Endothelial cell of umbilical vein (primary cell): ENCODE data around the gene NUDC. TPM values are rescaled to one million over a fixed set of nuclear protein-coding genes. Genes with fewer than 3 reads are reported as not detected.

Experiments used
- BruUV-seq: library from RNA; stranded (reverse); fragments of 400-500 nt; replicated peaks from 2 replicates; lab custom pipeline; 2021; lab: Mats Ljungman, UMichigan
- CTCF ChIA-PET: fragments of 300-600, 350-600 bp; sonication (Branson Sonifier 250); formaldehyde crosslinking; loops from one replicate; lab custom pipeline; 2021; ENCODE audit warnings: antibody characterized with exemption, inconsistent platforms; lab: Charles Lee
- POLR2A ChIA-PET: fragments of 300-600, 350-600 bp; sonication (Branson Sonifier 250); formaldehyde crosslinking; loops from one replicate; lab custom pipeline; 2021; ENCODE audit warnings: antibody characterized with exemption, inconsistent platforms; lab: Charles Lee
- DNase-seq: peaks from one replicate; pipeline ENCODE4 v3.0.0-alpha.2; 2011; ENCODE audit warnings: low read depth, low spot score
- FAIRE-seq: peaks from 2 replicates; lab custom pipeline; 2011; peaks lifted over from hg19 to GRCh38; lab: Jason Lieb, UNC
- H2AFZ ChIP-seq: 2 replicates; pipeline ENCODE4 v1.6.0; 2012; ENCODE audit warnings: low read depth, low read length, control low read depth, inconsistent platforms
- H3K27ac ChIP-seq: 2 replicates; pipeline ENCODE4 v1.5.1; 2011; ENCODE audit warnings: low read depth, mild to moderate bottlenecking, control low read depth, low read length, moderate library complexity; ENCODE audit not compliant: insufficient read depth
- H3K27me3 ChIP-seq, 2 experiments: 2 replicates each; pipeline versions ENCODE4 v1.6.0 to v1.6.1; 2011; ENCODE audit warnings: low read length in 2 of 2, mixed read lengths in 1 of 2; ENCODE audit not compliant: control insufficient read depth in 2 of 2, insufficient read depth in 2 of 2
- H3K36me3 ChIP-seq, 2 experiments: 2 replicates in 1 of 2; 3 replicates in 1 of 2; pipeline ENCODE4 v1.5.1; 2011; ENCODE audit warnings: low read length in 2 of 2, mild to moderate bottlenecking in 1 of 2, moderate library complexity in 1 of 2; ENCODE audit not compliant: control insufficient read depth in 2 of 2, insufficient read depth in 2 of 2; ENCODE audit errors: extremely low read depth in 1 of 2
- H3K4me1 ChIP-seq: 3 replicates; pipeline ENCODE4 v1.5.1; 2011; ENCODE audit warnings: mild to moderate bottlenecking, low read length; ENCODE audit not compliant: control insufficient read depth, insufficient read depth; ENCODE audit errors: extremely low read depth
- H3K4me2 ChIP-seq: 2 replicates; pipeline ENCODE4 v1.6.1; 2011; ENCODE audit warnings: low read length, control low read depth, mixed read lengths; ENCODE audit not compliant: insufficient read depth
- H3K4me3 ChIP-seq, 3 experiments: fragments of 200-600 bp in 1 of 3; sonication (generic), shearing (Covaris generic) in 1 of 3; replicated peaks in 1 of 3; 2 replicates each; pipeline ENCODE4 v1.5.1; 2011 to 2016; ENCODE audit warnings: control low read depth in 3 of 3, low read length in 3 of 3, mild to moderate bottlenecking in 2 of 3, inconsistent platforms in 1 of 3, low read depth in 1 of 3, moderate library complexity in 1 of 3; ENCODE audit not compliant: insufficient read depth in 1 of 3
- H3K79me2 ChIP-seq: 2 replicates; pipeline ENCODE4 v1.6.0; 2012; ENCODE audit warnings: low read length, inconsistent platforms; ENCODE audit not compliant: control insufficient read depth, insufficient read depth
- H3K9ac ChIP-seq: replicated peaks from 2 replicates; pipeline ENCODE3; 2011; ENCODE audit warnings: low read length, control low read depth; ENCODE audit not compliant: insufficient read depth; ENCODE audit errors: extremely low read depth
- H3K9me1 ChIP-seq: replicated peaks from 3 replicates; pipeline ENCODE4 v1.6.0; 2011; ENCODE audit warnings: mild to moderate bottlenecking, low read length; ENCODE audit not compliant: control insufficient read depth, insufficient read depth; ENCODE audit errors: extremely low read depth
- H3K9me3 ChIP-seq: replicated peaks from 2 replicates; pipeline ENCODE4 v1.5.1; 2012; ENCODE audit warnings: low read length, inconsistent platforms; ENCODE audit not compliant: control insufficient read depth, insufficient read depth
- H4K20me1 ChIP-seq: replicated peaks from 2 replicates; pipeline ENCODE3; 2011; ENCODE audit warnings: mild to moderate bottlenecking, low read length; ENCODE audit not compliant: control insufficient read depth, insufficient read depth; ENCODE audit errors: extremely low read depth
- EZH2 ChIP-seq: IDR thresholded peaks from 2 replicates; pipeline ENCODE4 v1.6.1; 2012; ENCODE audit warnings: borderline replicate concordance, low read depth, mild to moderate bottlenecking, moderate library complexity, low read length, inconsistent platforms; ENCODE audit not compliant: severe bottlenecking
- FOS ChIP-seq: IDR thresholded peaks from 2 replicates; pipeline ENCODE4 v1.6.1; 2011; ENCODE audit warnings: mild to moderate bottlenecking, low read length, moderate library complexity, borderline replicate concordance; ENCODE audit not compliant: insufficient read depth
- GATA2 ChIP-seq: IDR thresholded peaks from 2 replicates; pipeline ENCODE4 v1.7.0; 2011; ENCODE audit warnings: low read depth, mild to moderate bottlenecking, moderate library complexity, mixed read lengths, low read length; ENCODE audit not compliant: insufficient read length, insufficient read depth
- JUN ChIP-seq: IDR thresholded peaks from 2 replicates; pipeline ENCODE4 v1.6.1; 2011; ENCODE audit warnings: borderline replicate concordance, low read depth; ENCODE audit not compliant: insufficient read length, insufficient read depth
- MYC ChIP-seq: IDR thresholded peaks from one replicate; pipeline ENCODE4 v1.6.1; 2011; ENCODE audit warnings: mild to moderate bottlenecking, low read depth, low read length
- POLR2A ChIP-seq: IDR thresholded peaks from 2 replicates; pipeline ENCODE4 v1.6.1; 2012; ENCODE audit warnings: low read depth, mild to moderate bottlenecking, control low read depth, low read length
- POLR2AphosphoS5 ChIP-seq: IDR thresholded peaks from 2 replicates; pipeline ENCODE4 v1.6.1; 2012; ENCODE audit warnings: low read depth, mild to moderate bottlenecking, control low read depth, low read length, moderate library complexity; ENCODE audit not compliant: insufficient read depth
- dilution Hi-C: fragments of 300-500 bp; cut with MboI; formaldehyde crosslinking; loops from one replicate; pipeline ENCODE4 v1.15.0; 2019; ENCODE audit warnings: low sequenced_read_pairs; ENCODE audit not compliant: extremely low pct_ligation_motif_present
- intact Hi-C: fragments of 100-400 bp; cut with micrococcal nuclease; formaldehyde crosslinking; loops from one replicate; pipeline ENCODE4 v1.10.0; 2022
- polyA plus RNA-seq, 4 experiments: library from polyadenylated mRNA; depleted of rRNA in 3 of 4; stranded (reverse) in 3 of 4; unstranded in 1 of 4; fragments of >200 nt; gene quantifications; 2 replicates each; pipeline versions ENCODE4 v1.2.1 to v1.2.3, GENCODE V29; 2011 to 2012; ENCODE audit warnings: missing spikeins in 1 of 4
- total RNA-seq: library from RNA; stranded (reverse); gene quantifications from 2 replicates; pipeline ENCODE4 v1.2.3, GENCODE V29; 2021
- TF ChIP-seq, protein P1 (sequence below): IDR thresholded peaks from 2 replicates; pipeline ENCODE4 v1.6.1; 2011; ENCODE audit not compliant: insufficient read depth, insufficient read length

NUDC gene
- total and polyA plus RNA-seq, 2 donors (not counting 3 experiments of a cell fraction or from before 2014, with no cell fraction given): 42.5 to 102 TPM

DNA sequence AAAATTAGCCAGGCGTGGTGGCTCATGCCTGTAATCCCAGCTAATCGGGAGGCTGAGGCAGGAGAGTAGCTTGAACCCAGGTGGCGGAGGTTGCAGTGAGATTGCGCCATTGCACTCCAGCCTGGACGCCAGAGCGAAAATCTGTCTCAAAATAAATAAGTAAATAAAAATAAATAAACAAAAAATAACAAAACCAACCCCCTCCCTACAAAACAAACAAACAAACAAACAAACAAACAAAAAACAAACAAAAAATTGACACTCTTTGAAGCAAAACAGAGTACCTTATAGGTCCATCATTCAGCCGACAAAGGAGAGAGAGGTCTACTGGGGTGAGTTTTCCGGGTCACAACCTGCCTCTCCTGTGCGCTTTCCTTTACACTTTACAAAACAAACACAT is 44.1 kb downstream of the NUDC start:
- Histone ChIP-seq H2AFZ (no peak overlapping the region), H3K36me3 (no peaks in the 10 kb centered on the region), H3K9me3 (no peaks in the 10 kb centered on the region), H3K4me3 (no peak overlapping the region), H3K4me2 (no peak overlapping the region), H3K9me1 (no peaks in the 10 kb centered on the region), H3K27ac (no peak overlapping the region), H4K20me1 (no peaks in the 10 kb centered on the region), H3K4me1 (peaks cover 16% of the 10 kb centered on the region), H3K27me3 (peaks cover 0 to 2% of the 10 kb centered on the region in 2 experiments), H3K79me2 (no peaks in the 10 kb centered on the region), H3K9ac (no peak overlapping the region)
- DNase-seq (no peak), FAIRE-seq (no peak)
- POLR2A ChIA-PET: no interaction called here
- CTCF ChIA-PET: interaction anchor here (2.4 to 5.1 kb wide), 3 partner anchors 30 to 78 kb away, joined by 10 to 109 read pairs (median 50); partner anchors contain the start of gene TRNP1
- dilution Hi-C loops: no loop called here
- no TSS peak for BruUV-seq
- TF ChIP-seq POLR2AphosphoS5 (no peak), POLR2A (no peak)
- intact Hi-C loops: no loop called here

DNA sequence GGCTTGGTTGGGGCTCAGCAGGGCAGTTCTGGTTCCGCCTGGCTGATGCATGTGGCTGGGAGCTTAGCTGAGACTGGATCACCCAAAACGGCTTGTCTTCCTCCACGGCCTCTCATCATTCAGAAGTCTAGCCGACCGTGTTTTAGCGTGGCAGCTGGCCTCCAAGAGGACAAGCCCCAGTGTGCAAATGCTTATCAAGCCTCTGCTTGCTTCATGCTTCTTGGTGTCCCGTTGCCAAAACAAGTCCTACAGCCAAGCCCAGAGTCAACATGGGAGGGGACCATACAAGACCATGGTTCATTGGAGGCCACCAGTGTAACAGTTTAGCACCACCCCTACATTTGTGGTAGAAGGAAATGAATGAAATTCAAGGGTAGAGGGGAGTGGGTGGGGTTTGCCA is 49.3 kb downstream of the NUDC start:
- ChIA-PET POLR2A (no interaction called here), CTCF (interaction anchor here (5.1 kb wide), 1 partner anchor 25 kb away, joined by 109 read pairs; the partner anchor contains the start of gene TRNP1)
- peaks cover 0 to 4% of the 10 kb centered on the region in 2 experiments for H3K27me3 ChIP-seq
- FAIRE-seq: no peak
- no peaks in the 10 kb centered on the region for H3K9me3 ChIP-seq
- DNase-seq: no peak
- H3K4me1 ChIP-seq: no peaks in the 10 kb centered on the region
- no peaks in the 10 kb centered on the region for H3K79me2 ChIP-seq
- no peak overlapping the region for H2AFZ ChIP-seq
- no peaks in the 10 kb centered on the region for H3K36me3 ChIP-seq
- no peak overlapping the region for H3K4me2 ChIP-seq
- no peak overlapping the region for H3K4me3 ChIP-seq
- H3K9me1 ChIP-seq: no peaks in the 10 kb centered on the region
- H3K9ac ChIP-seq: no peak overlapping the region
- dilution Hi-C loops (no loop called here), intact Hi-C loops (no loop called here)
- H4K20me1 ChIP-seq: no peaks in the 10 kb centered on the region
- BruUV-seq: no TSS peak
- no peak overlapping the region for H3K27ac ChIP-seq
- TF ChIP-seq, protein P1, sequence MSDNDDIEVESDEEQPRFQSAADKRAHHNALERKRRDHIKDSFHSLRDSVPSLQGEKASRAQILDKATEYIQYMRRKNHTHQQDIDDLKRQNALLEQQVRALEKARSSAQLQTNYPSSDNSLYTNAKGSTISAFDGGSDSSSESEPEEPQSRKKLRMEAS: no peak
- no peak for TF ChIP-seq EZH2
- TF ChIP-seq JUN: no peak
- no peak for TF ChIP-seq FOS
- no peak for TF ChIP-seq GATA2
- TF ChIP-seq MYC: no peak
